Large intestine (tissue), 12 donors: Measurements from ENCODE around the gene VHLL. TPM values are rescaled to one million over a fixed set of nuclear protein-coding genes. Genes with fewer than 3 reads are reported as not detected.
"Not testable (repeated sequence)": the region's sequence is repeated elsewhere in the genome, so short reads cannot be mapped to it uniquely, and the experiment has no call there.

Experiments used
- DNase-seq, 2 donors: peaks; one replicate each; pipeline versions ENCODE4 v3.0.0 to v3.0.0-alpha.2; 2013
- H3K27ac ChIP-seq: one replicate; pipeline ENCODE4 v1.5.1; 2013; ENCODE audit warnings: low read length
- H3K27me3 ChIP-seq: 2 replicates; pipeline ENCODE4 v1.6.1; 2013; ENCODE audit warnings: low read length; ENCODE audit not compliant: control insufficient read depth, insufficient read depth
- H3K36me3 ChIP-seq: 2 replicates; pipeline ENCODE4 v1.6.1; 2013; ENCODE audit warnings: low read length; ENCODE audit not compliant: control insufficient read depth, insufficient read depth
- H3K4me1 ChIP-seq: one replicate; pipeline ENCODE4 v1.6.1; 2013; ENCODE audit warnings: low read length; ENCODE audit not compliant: control insufficient read depth, insufficient read depth
- H3K4me3 ChIP-seq: one replicate; pipeline ENCODE4 v1.5.1; 2013; ENCODE audit warnings: low read length
- H3K9me3 ChIP-seq: one replicate; pipeline ENCODE4 v1.6.1; 2013; ENCODE audit warnings: mild to moderate bottlenecking, low read depth, low read length, moderate library complexity; ENCODE audit not compliant: control insufficient read depth
- WGBS: methylation state at CpG from one replicate; pipeline ENCODE4 v1.1.5; 2013; ENCODE audit warnings: low lambda C conversion rate; ENCODE audit not compliant: insufficient coverage; 5-methylcytosine and 5-hydroxymethylcytosine counted together
- long read RNA-seq, 11 donors: transcript quantifications; one replicate each; lab custom pipeline, GENCODE V29; 2026
- polyA plus RNA-seq: library from polyadenylated mRNA; unstranded; fragments of 120-200 nt; gene quantifications from one replicate; pipeline ENCODE4 v1.2.1, GENCODE V29; 2013

Gene VHLL
- not detected for polyA plus RNA-seq
- long read RNA-seq, donor 1: 0 reads
- long read RNA-seq, donor 2: 0 reads
- long read RNA-seq, donor 3: 0 reads
- long read RNA-seq, donor 4: 0 reads
- long read RNA-seq, donor 5: 0 reads
- long read RNA-seq, donor 6: 0 reads
- long read RNA-seq, donor 7: 0 reads
- long read RNA-seq, donor 8: 0 reads
- long read RNA-seq, donor 9: 0 reads
- long read RNA-seq, donor 10: 0 reads
- long read RNA-seq, donor 11: 0 reads

DNA sequence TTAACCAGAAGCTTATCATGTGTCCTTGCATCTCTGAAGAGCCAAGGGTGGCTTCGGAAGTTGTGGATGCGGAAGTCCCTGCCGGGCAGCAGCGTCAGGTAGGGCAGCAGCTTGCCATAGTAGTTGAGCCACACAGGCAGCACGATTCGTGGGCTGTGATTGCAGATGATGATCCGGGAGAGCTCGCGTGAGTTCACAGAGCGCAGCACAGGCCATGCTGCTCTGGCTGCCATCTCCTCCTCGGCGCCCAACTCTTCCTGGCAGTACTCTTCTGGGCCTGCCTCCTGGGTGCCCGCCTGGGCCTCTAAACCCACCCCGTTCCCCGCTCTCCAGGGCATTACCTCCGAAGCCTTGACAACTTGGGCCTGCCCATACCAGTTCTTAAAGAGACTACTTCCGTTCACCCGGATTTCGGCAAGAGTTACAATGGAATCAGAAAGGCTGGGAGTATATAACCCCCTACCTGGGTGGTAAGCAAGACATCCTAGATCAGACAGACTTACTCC, at the start of gene VHLL:
TSS of gene VHLL (minus strand) at position 456 of the 506 bp plus-strand sequence. CDS start at position 338, 118 bp downstream.
- DNase-seq: no peak
- H3K27me3 ChIP-seq: no peaks in the 10 kb centered on the region
- H3K36me3 ChIP-seq: peaks cover 4% of the 10 kb centered on the region
- no peak within 1 kb of the TSS for H3K27ac ChIP-seq
- H3K4me1 ChIP-seq: peaks cover 4% of the 10 kb centered on the region
- H3K4me3 ChIP-seq: no peak within 1 kb of the TSS
- no peaks in the 10 kb centered on the region for H3K9me3 ChIP-seq
- WGBS: no CpG with 5 or more reads among the region's 19 CpGs

- no CpG with 5 or more reads among the region's 4 CpGs for WGBS
- H3K27me3 ChIP-seq: peaks cover 2% of the 10 kb centered on the region
- no peak for DNase-seq
- no peaks in the 10 kb centered on the region for H3K4me1 ChIP-seq
- no peak overlapping the region for H3K4me3 ChIP-seq
- no peak overlapping the region for H3K27ac ChIP-seq
- H3K9me3 ChIP-seq: no peaks in the 10 kb centered on the region
- no peaks in the 10 kb centered on the region for H3K36me3 ChIP-seq
These were observed 48.2 kb upstream of the VHLL start for GRCh38 chr1:156347331-156347730.

DNA sequence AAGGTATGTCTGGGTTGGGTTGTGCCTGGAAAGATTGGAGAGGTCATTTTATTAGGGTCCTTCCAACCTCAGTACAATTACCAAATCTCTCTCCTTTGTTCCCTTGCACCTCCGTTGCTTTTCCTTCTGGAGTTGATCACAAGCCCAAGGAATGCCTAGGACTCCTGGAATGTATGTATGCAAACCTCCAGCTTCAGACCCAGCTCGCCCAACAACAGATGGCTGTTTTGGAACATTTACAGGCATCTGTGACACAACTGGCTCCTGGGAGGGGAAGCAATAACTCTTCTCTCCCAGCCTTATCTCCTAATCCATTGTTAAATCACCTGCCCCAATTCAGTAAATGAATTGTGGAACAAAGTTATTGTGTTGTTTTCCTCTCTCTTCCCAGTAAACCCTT, 47.5 kb upstream of the VHLL start:
- no peaks in the 10 kb centered on the region for H3K4me1 ChIP-seq
- H3K36me3 ChIP-seq: no peaks in the 10 kb centered on the region
- peaks cover 2% of the 10 kb centered on the region for H3K27me3 ChIP-seq
- H3K9me3 ChIP-seq: no peaks in the 10 kb centered on the region
- no peak overlapping the region for H3K27ac ChIP-seq
- no CpG with 5 or more reads among the region's 2 CpGs for WGBS
- DNase-seq: no peak
- no peak overlapping the region for H3K4me3 ChIP-seq

DNA sequence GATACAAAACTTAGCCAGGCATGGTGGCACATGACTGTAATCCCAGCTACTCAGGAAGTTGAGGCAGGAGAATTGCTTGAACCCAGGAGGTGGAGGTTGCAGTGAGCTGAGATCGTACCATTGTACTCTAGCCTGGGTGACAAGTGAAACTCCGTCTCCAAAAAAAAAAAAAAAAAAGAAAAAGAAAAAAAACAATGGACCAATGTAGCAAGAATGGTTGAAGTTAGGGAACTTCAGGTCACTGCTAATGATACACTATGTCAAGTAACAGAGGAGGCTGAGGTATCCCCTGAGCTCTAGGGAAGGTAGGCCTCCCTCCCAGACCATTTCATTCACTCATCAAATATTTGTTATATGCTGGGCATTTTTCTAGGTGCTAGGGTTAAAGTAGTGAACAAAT, 46.9 kb upstream of the VHLL start:
- not testable (repeated sequence) for H3K9me3 ChIP-seq, DNase-seq, H3K4me3 ChIP-seq, H3K27me3 ChIP-seq, H3K36me3 ChIP-seq, H3K27ac ChIP-seq, H3K4me1 ChIP-seq
- WGBS: 100% methylated on average over 1 of the region's 2 CpGs

GRCh38 chr1:156344409-156344808, 45.3 kb upstream of the VHLL start:
- H3K27me3 ChIP-seq: peaks cover 2% of the 10 kb centered on the region
- DNase-seq: no peak
- no peaks in the 10 kb centered on the region for H3K4me1 ChIP-seq
- H3K9me3 ChIP-seq: no peaks in the 10 kb centered on the region
- H3K27ac ChIP-seq: no peak overlapping the region
- no peak overlapping the region for H3K4me3 ChIP-seq
- H3K36me3 ChIP-seq: no peaks in the 10 kb centered on the region
- no CpG with 5 or more reads among the region's 3 CpGs for WGBS

DNA sequence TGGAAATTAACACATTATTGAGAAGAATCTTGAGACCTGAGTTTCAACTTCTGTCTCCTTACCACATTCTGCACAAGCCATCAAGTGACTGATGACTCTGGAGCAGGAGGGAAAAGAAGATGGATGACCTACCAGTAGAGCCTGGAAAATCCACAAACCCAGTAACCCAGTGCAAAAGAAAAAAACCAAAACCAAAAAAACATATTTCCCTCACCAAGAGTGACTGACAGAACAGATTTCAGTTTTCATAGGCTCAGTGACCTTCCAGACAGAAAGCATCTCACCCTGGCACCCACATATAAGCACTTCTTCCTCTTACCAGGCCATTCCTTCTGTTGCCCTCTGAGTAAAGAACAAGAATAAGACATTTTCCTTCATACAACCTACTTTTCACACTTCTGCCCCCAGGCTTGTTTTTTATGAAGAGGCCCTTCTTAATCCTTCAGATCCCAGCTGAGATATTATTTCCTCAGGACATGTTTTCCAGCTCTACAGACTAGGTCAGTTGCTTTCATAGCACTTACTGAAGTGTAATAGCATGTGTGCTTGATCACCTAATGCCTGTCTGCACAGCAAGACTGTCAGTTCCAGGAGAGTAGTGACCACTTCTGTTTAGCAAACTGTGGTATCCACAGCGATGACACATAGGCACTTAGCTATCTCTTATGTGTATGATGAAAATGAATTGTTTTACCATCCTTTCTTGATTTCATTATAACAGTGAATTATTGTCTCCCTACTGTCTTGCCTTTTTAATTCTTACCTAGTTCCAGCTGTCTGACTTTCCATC, 43.3 kb upstream of the VHLL start:
- no peaks in the 10 kb centered on the region for H3K4me1 ChIP-seq
- H3K4me3 ChIP-seq: no peak overlapping the region
- WGBS: no CpG with 5 or more reads among the region's 1 CpG
- no peak for DNase-seq
- peaks cover 2% of the 10 kb centered on the region for H3K27me3 ChIP-seq
- H3K9me3 ChIP-seq: no peaks in the 10 kb centered on the region
- H3K27ac ChIP-seq: no peak overlapping the region
- no peaks in the 10 kb centered on the region for H3K36me3 ChIP-seq

GRCh38 chr1:156338180-156338976, 39.3 kb upstream of the VHLL start, which contains the start of the genes CCT3 and TSACC:
TSS of gene CCT3 (minus strand) at chr1:156338292. CDS start at chr1:156338184, 108 bp downstream.
TSS of gene TSACC (plus strand) at chr1:156338526. CDS start at chr1:156339758, 1,232 bp downstream.
- no peaks in the 10 kb centered on the region for H3K9me3 ChIP-seq
- peak within 1 kb of the TSS; percentile 74 for H3K27ac ChIP-seq
- H3K27me3 ChIP-seq: no peaks in the 10 kb centered on the region
- peak; percentile 100 for DNase-seq
- WGBS: no CpG with 5 or more reads among the region's 47 CpGs
- peaks cover 21% of the 10 kb centered on the region for H3K36me3 ChIP-seq
- peak within 1 kb of the TSS; percentile 94 for H3K4me3 ChIP-seq
- H3K4me1 ChIP-seq: peaks cover 14% of the 10 kb centered on the region

DNA sequence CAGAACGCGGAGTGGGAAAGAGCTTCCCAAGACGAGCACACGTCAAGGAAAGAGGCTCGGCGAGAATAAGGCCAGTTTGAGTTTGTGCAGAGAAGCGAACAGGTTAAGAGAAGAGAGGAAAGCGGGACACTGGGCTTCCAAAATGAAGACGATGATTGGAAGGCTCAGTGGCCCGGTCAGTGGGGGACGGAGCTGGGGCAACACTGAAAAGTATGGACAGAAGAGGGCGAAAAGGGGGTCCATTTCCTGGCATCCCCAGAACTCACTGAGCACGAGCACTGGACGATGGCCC, 38.7 kb upstream of the VHLL start:
- Histone ChIP-seq H3K27me3 (no peaks in the 10 kb centered on the region), H3K9me3 (no peaks in the 10 kb centered on the region), H3K36me3 (peaks cover 27% of the 10 kb centered on the region), H3K27ac (peak overlapping the region; percentile 74), H3K4me1 (peaks cover 14% of the 10 kb centered on the region), H3K4me3 (peak overlapping the region; percentile 94)
- DNase-seq: no peak
- 0% methylated on average over 7 of the region's 14 CpGs for WGBS

- Histone ChIP-seq H3K4me3 (peak overlapping the region; percentile 94), H3K27ac (peak overlapping the region; percentile 74), H3K9me3 (no peaks in the 10 kb centered on the region), H3K4me1 (peaks cover 14% of the 10 kb centered on the region), H3K27me3 (no peaks in the 10 kb centered on the region), H3K36me3 (peaks cover 32% of the 10 kb centered on the region)
- WGBS: 0% methylated on average over 3 of the region's 34 CpGs
- DNase-seq: peak in 1 of 2 donors; percentile 5
These were observed 38.2 kb upstream of the VHLL start for GRCh38 chr1:156337052-156337887.
